ENCODE results near the gene MYEOV.

MYEOV gene

DNA sequence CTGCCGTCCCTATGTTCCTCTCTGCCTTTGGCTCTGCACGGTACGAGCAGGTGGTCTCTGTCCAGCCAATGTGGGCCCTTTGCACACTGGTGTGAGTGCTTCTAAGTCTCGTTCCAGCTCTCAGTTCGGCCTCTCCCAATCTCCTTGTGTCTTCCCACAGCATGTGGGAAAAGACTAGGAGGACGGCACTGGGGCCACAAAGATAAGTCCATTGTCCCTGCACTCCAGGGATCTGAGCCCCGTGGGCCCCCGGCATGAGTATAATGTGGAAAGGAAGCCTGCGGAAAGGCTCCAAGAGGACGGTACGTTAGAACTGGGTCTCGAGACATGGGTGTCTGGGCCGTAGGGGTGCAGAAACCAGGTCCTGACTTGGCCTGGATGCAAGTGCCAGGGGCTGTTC lies 16.4 kb downstream of the MYEOV start:
- H3K27ac ChIP-seq (ENCODE audit: low read depth, low read length, severe bottlenecking), result no peak overlapping the region
- H3K36me3 ChIP-seq (ENCODE audit: control insufficient read depth, insufficient read depth, low read length), result no peaks in the 10 kb centered on the region
- WGBS, 2 experiments (ENCODE audit: insufficient coverage in 2 of 2), result 92 to 94% methylated on average over 11 to 13 of the region's 13 CpGs
- peaks cover 11% of the 10 kb centered on the region for H3K4me1 ChIP-seq (ENCODE audit: control insufficient read depth, insufficient read depth, low read length, poor library complexity, severe bottlenecking)
- no peaks in the 10 kb centered on the region for H3K9me3 ChIP-seq (ENCODE audit: control insufficient read depth, low read length)
- H3K4me3 ChIP-seq (ENCODE audit: extremely low read depth, insufficient read depth, low read length, poor library complexity, severe bottlenecking), result no peak overlapping the region

GRCh38 chr11:69310934-69311766 lies 17.2 kb downstream of the MYEOV start:
- peak overlapping the region; percentile 45 for H3K27ac ChIP-seq (ENCODE audit: low read depth, low read length, severe bottlenecking)
- H3K36me3 ChIP-seq (ENCODE audit: control insufficient read depth, insufficient read depth, low read length), result no peaks in the 10 kb centered on the region
- H3K9me3 ChIP-seq (ENCODE audit: control insufficient read depth, low read length), result no peaks in the 10 kb centered on the region
- H3K4me1 ChIP-seq (ENCODE audit: control insufficient read depth, insufficient read depth, low read length, poor library complexity, severe bottlenecking), result peaks cover 11% of the 10 kb centered on the region
- H3K4me3 ChIP-seq (ENCODE audit: extremely low read depth, insufficient read depth, low read length, poor library complexity, severe bottlenecking), result no peak overlapping the region
- WGBS, 2 experiments (ENCODE audit: insufficient coverage in 2 of 2), result 91 to 96% methylated on average over 9 to 12 of the region's 14 CpGs

GRCh38 chr11:69311767-69312385 lies 17.9 kb downstream of the MYEOV start:
- H3K4me3 ChIP-seq (ENCODE audit: extremely low read depth, insufficient read depth, low read length, poor library complexity, severe bottlenecking), result no peak overlapping the region
- H3K4me1 ChIP-seq (ENCODE audit: control insufficient read depth, insufficient read depth, low read length, poor library complexity, severe bottlenecking), result peaks cover 11% of the 10 kb centered on the region
- H3K36me3 ChIP-seq (ENCODE audit: control insufficient read depth, insufficient read depth, low read length), result no peaks in the 10 kb centered on the region
- H3K27ac ChIP-seq (ENCODE audit: low read depth, low read length, severe bottlenecking), result peak overlapping the region; percentile 45
- H3K9me3 ChIP-seq (ENCODE audit: control insufficient read depth, low read length), result no peaks in the 10 kb centered on the region
- WGBS, 2 experiments (ENCODE audit: insufficient coverage in 2 of 2), result 65 to 71% methylated on average over 2 to 9 of the region's 14 CpGs

DNA sequence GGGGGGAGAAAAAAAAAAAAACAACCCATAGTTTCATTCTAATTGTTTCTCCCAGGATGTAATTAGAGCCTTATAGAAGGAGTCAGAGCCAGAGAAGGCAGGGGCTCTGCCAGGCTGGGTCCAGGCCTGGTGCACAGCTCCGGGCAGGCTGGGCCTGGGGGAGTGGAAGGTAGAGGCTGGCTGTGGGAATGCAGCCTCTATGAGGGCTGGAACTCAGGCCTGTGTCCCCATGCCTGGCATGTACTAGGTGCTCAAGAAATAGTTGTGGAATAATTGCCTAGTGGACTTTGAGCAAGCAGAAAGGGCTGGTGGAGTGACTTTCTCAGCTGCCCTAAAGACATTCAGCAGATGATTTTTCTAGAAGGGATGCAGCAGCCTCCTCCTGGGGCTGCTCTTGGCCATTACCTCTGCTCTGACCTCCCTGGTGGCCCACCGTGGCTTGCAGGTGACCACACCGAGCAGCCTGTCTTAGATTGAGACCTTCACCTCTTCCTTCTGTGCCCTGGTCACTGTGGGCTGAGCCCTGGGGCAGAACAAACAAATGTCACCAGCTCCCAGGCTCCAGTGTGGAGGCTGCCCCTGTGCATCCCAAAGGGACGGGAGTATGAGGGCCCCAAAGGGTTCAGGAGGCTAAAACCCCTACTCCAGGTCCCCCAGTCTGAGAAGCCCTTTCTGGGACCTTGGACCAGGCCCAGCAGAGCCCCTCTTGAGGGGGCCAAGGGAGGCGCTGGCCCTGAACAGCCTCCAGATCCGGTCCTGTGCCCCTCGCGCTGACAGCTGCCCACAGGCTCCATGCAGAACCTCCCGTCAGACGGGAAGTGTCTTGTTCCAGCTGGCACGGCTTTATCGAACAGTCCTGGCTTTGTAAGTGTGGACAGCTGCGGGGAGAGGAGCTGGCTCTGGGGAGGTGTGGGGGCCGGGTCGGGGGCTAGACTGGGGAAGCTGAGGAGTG lies 18.8 kb downstream of the MYEOV start:
- Histone ChIP-seq H3K36me3 (ENCODE audit: control insufficient read depth, insufficient read depth, low read length) (no peaks in the 10 kb centered on the region), H3K4me1 (ENCODE audit: control insufficient read depth, insufficient read depth, low read length, poor library complexity, severe bottlenecking) (peaks cover 20% of the 10 kb centered on the region), H3K27ac (ENCODE audit: low read depth, low read length, severe bottlenecking) (no peak overlapping the region), H3K4me3 (ENCODE audit: extremely low read depth, insufficient read depth, low read length, poor library complexity, severe bottlenecking) (no peak overlapping the region), H3K9me3 (ENCODE audit: control insufficient read depth, low read length) (no peaks in the 10 kb centered on the region)
- WGBS, 2 experiments (ENCODE audit: insufficient coverage in 2 of 2), result 94 to 95% methylated on average over 15 of the region's 15 CpGs

DNA sequence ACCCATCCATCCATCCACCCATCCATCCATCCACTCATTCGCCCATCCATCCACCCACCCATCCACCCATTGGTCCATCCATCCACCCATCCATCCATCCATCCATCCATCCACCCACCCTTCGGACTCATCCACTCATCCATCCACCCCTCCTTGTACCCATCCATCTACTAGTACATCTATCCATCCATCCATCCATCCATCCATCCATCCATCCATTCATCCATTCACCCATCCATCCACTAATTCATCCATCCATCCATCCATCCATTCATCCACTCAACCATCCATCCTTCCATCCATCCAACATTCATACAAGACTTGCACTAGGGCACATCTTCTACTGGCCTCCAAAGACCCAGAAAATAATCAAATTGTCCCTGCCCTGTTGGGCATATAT lies 20.0 kb downstream of the MYEOV start:
- no peaks in the 10 kb centered on the region for H3K9me3 ChIP-seq (ENCODE audit: control insufficient read depth, low read length)
- WGBS, 2 experiments (ENCODE audit: insufficient coverage in 2 of 2), result 94 to 100% methylated on average over 1 of the region's 2 CpGs
- peaks cover 22% of the 10 kb centered on the region for H3K4me1 ChIP-seq (ENCODE audit: control insufficient read depth, insufficient read depth, low read length, poor library complexity, severe bottlenecking)
- no peaks in the 10 kb centered on the region for H3K36me3 ChIP-seq (ENCODE audit: control insufficient read depth, insufficient read depth, low read length)
- no peak overlapping the region for H3K27ac ChIP-seq (ENCODE audit: low read depth, low read length, severe bottlenecking)
- no peak overlapping the region for H3K4me3 ChIP-seq (ENCODE audit: extremely low read depth, insufficient read depth, low read length, poor library complexity, severe bottlenecking)

DNA sequence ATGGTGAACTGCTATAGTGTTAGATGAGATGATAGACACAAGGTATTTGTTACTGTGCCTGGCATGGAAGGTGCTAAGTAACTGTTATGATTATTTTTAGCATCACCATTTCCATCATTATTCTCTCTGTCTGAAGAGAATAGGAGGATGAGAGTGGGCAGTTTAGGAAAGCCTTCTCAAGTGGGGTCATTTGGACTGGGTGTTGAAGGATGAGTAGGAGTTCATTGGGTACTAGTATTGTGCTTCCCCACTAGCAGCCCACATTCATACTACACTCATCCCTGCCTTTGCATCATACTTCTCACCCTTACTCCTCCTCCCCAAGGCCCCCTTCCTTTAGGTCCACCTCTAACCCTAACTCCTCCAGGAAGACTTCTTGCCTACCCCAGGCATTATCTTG lies 20.6 kb downstream of the MYEOV start:
- H3K27ac ChIP-seq (ENCODE audit: low read depth, low read length, severe bottlenecking), result no peak overlapping the region
- peaks cover 22% of the 10 kb centered on the region for H3K4me1 ChIP-seq (ENCODE audit: control insufficient read depth, insufficient read depth, low read length, poor library complexity, severe bottlenecking)
- no peaks in the 10 kb centered on the region for H3K9me3 ChIP-seq (ENCODE audit: control insufficient read depth, low read length)
- H3K4me3 ChIP-seq (ENCODE audit: extremely low read depth, insufficient read depth, low read length, poor library complexity, severe bottlenecking), result no peak overlapping the region
- no peaks in the 10 kb centered on the region for H3K36me3 ChIP-seq (ENCODE audit: control insufficient read depth, insufficient read depth, low read length)

GRCh38 chr11:69316956-69317355 lies 23.0 kb downstream of the MYEOV start:
- H3K36me3 ChIP-seq (ENCODE audit: control insufficient read depth, insufficient read depth, low read length), result no peaks in the 10 kb centered on the region
- H3K27ac ChIP-seq (ENCODE audit: low read depth, low read length, severe bottlenecking), result no peak overlapping the region
- no peaks in the 10 kb centered on the region for H3K9me3 ChIP-seq (ENCODE audit: control insufficient read depth, low read length)
- H3K4me1 ChIP-seq (ENCODE audit: control insufficient read depth, insufficient read depth, low read length, poor library complexity, severe bottlenecking), result peaks cover 34% of the 10 kb centered on the region
- WGBS, 2 experiments (ENCODE audit: insufficient coverage in 2 of 2), result 81 to 94% methylated on average over 2 to 3 of the region's 4 CpGs
- H3K4me3 ChIP-seq (ENCODE audit: extremely low read depth, insufficient read depth, low read length, poor library complexity, severe bottlenecking), result no peak overlapping the region

DNA sequence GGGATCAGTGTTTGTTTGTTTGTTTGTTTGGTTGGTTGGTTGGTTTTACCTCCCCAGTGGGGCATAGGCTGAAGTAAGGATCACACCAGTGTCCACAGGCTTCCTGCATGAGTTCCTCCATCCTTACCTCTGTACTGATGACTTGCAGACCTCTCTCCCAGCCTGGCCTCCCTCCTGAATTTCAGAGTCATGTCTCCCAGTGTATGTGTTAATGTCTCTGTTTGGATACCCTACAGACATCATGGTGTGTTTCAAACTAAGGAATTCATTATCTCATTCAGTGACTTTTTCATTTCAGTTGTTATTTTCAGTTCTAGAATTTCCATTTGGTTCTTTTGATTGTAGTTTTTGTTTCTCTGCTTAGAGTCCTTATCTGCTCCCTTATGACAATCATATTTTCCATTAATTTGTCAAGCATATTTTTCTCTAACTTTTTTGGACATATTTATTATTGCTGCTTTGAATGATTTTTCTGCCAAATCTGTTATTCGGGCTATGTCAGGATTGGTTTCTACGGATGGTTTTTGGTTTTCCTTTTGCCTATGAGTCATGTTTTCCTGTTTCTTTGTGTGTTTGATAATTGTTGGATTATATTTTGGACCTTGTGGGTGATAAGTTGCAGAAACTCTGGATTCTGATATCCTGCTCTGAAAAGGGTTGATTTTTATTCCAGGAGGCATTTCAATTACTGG lies 23.6 kb downstream of the MYEOV start:
- Histone ChIP-seq H3K4me1 (ENCODE audit: control insufficient read depth, insufficient read depth, low read length, poor library complexity, severe bottlenecking) (peaks cover 31% of the 10 kb centered on the region), H3K4me3 (ENCODE audit: extremely low read depth, insufficient read depth, low read length, poor library complexity, severe bottlenecking) (no peak overlapping the region), H3K9me3 (ENCODE audit: control insufficient read depth, low read length) (no peaks in the 10 kb centered on the region), H3K36me3 (ENCODE audit: control insufficient read depth, insufficient read depth, low read length) (no peaks in the 10 kb centered on the region), H3K27ac (ENCODE audit: low read depth, low read length, severe bottlenecking) (no peak overlapping the region)
- 93% methylated on average over 2 of the region's 2 CpGs; no CpG with 5 or more reads in 1 of the 2 experiments for WGBS, 2 experiments (ENCODE audit: insufficient coverage in 2 of 2)

DNA sequence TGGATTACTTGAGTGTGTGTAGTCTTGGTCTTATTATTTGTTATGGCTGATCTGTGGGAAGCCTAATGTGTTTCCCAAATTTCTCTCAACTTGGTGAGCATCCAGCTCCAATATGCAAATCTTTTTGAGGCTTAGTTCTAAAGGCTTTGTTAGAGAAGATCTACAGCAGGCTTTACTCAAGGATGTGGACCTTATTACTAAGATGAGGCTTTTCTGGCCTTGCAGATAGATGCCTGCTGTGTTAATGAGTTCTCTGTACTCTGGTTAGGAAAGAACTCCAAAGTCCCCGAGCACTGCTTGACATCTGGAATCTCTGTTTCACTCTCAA lies 24.1 kb downstream of the MYEOV start:
- WGBS, 2 experiments (ENCODE audit: insufficient coverage in 2 of 2), result 100% methylated on average over 1 of the region's 1 CpG
- no peak overlapping the region for H3K27ac ChIP-seq (ENCODE audit: low read depth, low read length, severe bottlenecking)
- peaks cover 2% of the 10 kb centered on the region for H3K9me3 ChIP-seq (ENCODE audit: control insufficient read depth, low read length)
- H3K36me3 ChIP-seq (ENCODE audit: control insufficient read depth, insufficient read depth, low read length), result no peaks in the 10 kb centered on the region
- peaks cover 31% of the 10 kb centered on the region for H3K4me1 ChIP-seq (ENCODE audit: control insufficient read depth, insufficient read depth, low read length, poor library complexity, severe bottlenecking)
- H3K4me3 ChIP-seq (ENCODE audit: extremely low read depth, insufficient read depth, low read length, poor library complexity, severe bottlenecking), result no peak overlapping the region
